Measurements from ENCODE around the gene POM121L2. TPM values are rescaled to one million over a fixed set of nuclear protein-coding genes. Genes with fewer than 3 reads are reported as not detected.

Gene POM121L2
- total and polyA plus RNA-seq, 2 of the 13 experiments (the other 11 are each of a cell fraction or from before 2014, with no cell fraction given) = not detected

- TF ChIP-seq ZNF670 (CRISPR knock-in tag; IDR thresholded peaks at IDR 0.05; ENCODE audit: borderline replicate concordance) (0 out of 2 replicates have a peak, but pooled peaks have one; percentile 54), ZC3H4 (CRISPR knock-in tag; IDR thresholded peaks at IDR 0.05; ENCODE audit: borderline replicate concordance) (no peak), ZGPAT (CRISPR knock-in tag; IDR thresholded peaks at IDR 0.05) (peak; percentile 46; the same call in 1 of the 2 replicates), SRY (CRISPR knock-in tag; IDR thresholded peaks at IDR 0.05) (peak; percentile 94), HNRNPLL (IDR thresholded peaks at IDR 0.05; ENCODE audit: low read depth, low read length, poor library complexity, severe bottlenecking) (no peak), MLX (CRISPR knock-in tag; IDR thresholded peaks at IDR 0.05) (no peak), ZNF337 (CRISPR knock-in tag; IDR thresholded peaks at IDR 0.05; ENCODE audit: borderline replicate concordance, low read depth) (no peak), PITX1 (CRISPR knock-in tag; IDR thresholded peaks at IDR 0.05) (no peak), CAMTA2 (CRISPR knock-in tag; IDR thresholded peaks at IDR 0.05; ENCODE audit: borderline replicate concordance) (0 out of 2 replicates have a peak, but pooled peaks have one; percentile 72), DMTF1 (CRISPR knock-in tag; IDR thresholded peaks at IDR 0.05) (0 out of 2 replicates have a peak, but pooled peaks have one; percentile 30), SSRP1 (CRISPR knock-in tag; IDR thresholded peaks at IDR 0.05) (0 out of 2 replicates have a peak, but pooled peaks have one; percentile 57), ZNF839 (CRISPR knock-in tag; IDR thresholded peaks at IDR 0.05; ENCODE audit: borderline replicate concordance) (0 out of 2 replicates have a peak, but pooled peaks have one; percentile 56), MXD1 (CRISPR knock-in tag; IDR thresholded peaks at IDR 0.05) (peak; percentile 25; the same call in 1 of the 2 replicates), ZNF614 (CRISPR knock-in tag; IDR thresholded peaks at IDR 0.05; ENCODE audit: borderline replicate concordance) (peak; percentile 60; the same call in 1 of the 2 replicates), ZNF737 (CRISPR knock-in tag; IDR thresholded peaks at IDR 0.05; ENCODE audit: borderline replicate concordance) (no peak), ZNF563 (CRISPR knock-in tag; IDR thresholded peaks at IDR 0.05) (0 out of 2 replicates have a peak, but pooled peaks have one; percentile 46), HNRNPL (IDR thresholded peaks at IDR 0.05; ENCODE audit: low read depth, low read length) (peak; percentile 51; the same call in 1 of the 2 replicates), NR1H2 (CRISPR knock-in tag; IDR thresholded peaks at IDR 0.05; ENCODE audit: borderline replicate concordance, low read depth) (no peak), GABPB1 (CRISPR knock-in tag; IDR thresholded peaks at IDR 0.05) (peak; percentile 57), CREBL2 (CRISPR knock-in tag; IDR thresholded peaks at IDR 0.05; ENCODE audit: borderline replicate concordance) (no peak), NFATC3 (CRISPR knock-in tag; IDR thresholded peaks at IDR 0.05) (no peak), MTERF4 (CRISPR knock-in tag; IDR thresholded peaks at IDR 0.05) (no peak; the same call in 1 of the 2 replicates), ZNF124 (CRISPR knock-in tag; IDR thresholded peaks at IDR 0.05) (peak; percentile 65; the same call in 1 of the 2 replicates)
Measured at GRCh38 chr6:27312146-27312949, at the start of gene POM121L2 (continued).

All from HepG2 (cell line).